Mucosa of descending colon (tissue), 3 donors: ENCODE data around the gene MNT. TPM values are rescaled to one million over a fixed set of nuclear protein-coding genes. Genes with fewer than 3 reads are reported as not detected.
A peak's percentile ranks its signal among the peaks of the same experiment; 100 is the strongest.

Experiments used
- ATAC-seq: fragments of 200-7000 bp; cut with Tn5 transposase; one replicate; pipeline ENCODE4 v1.9.1; 2020; ENCODE audit warnings: mild to moderate bottlenecking, moderate library complexity
- DNase-seq, 3 donors: peaks; one replicate each; pipeline ENCODE4 v3.0.0-alpha.2; 2020
- H3K36me3 ChIP-seq: fragments of 200-600 bp; one replicate; pipeline ENCODE4 v1.8.0; 2021; ENCODE audit warnings: low read depth, mild to moderate bottlenecking
- H3K4me1 ChIP-seq: fragments of 200-600 bp; one replicate; pipeline ENCODE4 v1.8.0; 2021; ENCODE audit warnings: low read depth, mild to moderate bottlenecking
- H3K4me3 ChIP-seq: fragments of 200-600 bp; one replicate; pipeline ENCODE4 v1.8.0; 2021; ENCODE audit warnings: mild to moderate bottlenecking
- H3K9me3 ChIP-seq: fragments of 200-600 bp; one replicate; pipeline ENCODE4 v1.8.0; 2021; ENCODE audit warnings: mild to moderate bottlenecking
- CTCF ChIP-seq: fragments of 200-600 bp; IDR thresholded peaks from one replicate; pipeline ENCODE4 v1.8.0; 2022; ENCODE audit warnings: antibody characterized with exemption, mild to moderate bottlenecking
- intact Hi-C, 2 donors: fragments of 100-400 bp; cut with DNase I in 1 of 2; cut with micrococcal nuclease in 1 of 2; formaldehyde crosslinking; loops; one replicate each; pipeline versions ENCODE4 v1.11.0 to v1.11.1; 2022; cut with DNase I, micrococcal nuclease
- total RNA-seq, 3 donors: library from RNA; stranded (reverse); fragmentation: NEBNext Ultra II Directional in 2 of 3; extraction: Animal tissue kit (Norgen Biotek cat#: 25700) in 2 of 3; gene quantifications; one replicate each; pipeline versions ENCODE4 v1.2.1 to v1.2.4, GENCODE V29; 2021 to 2023
- donor health status: DM: no; HTN: no; CAD: no; lungs with moderate emphysema.
- donor health status: DM: no; HTN: no; CAD: no.
- donor health status: DM: no; HTN: yes; CAD: no.

Gene MNT
- total RNA-seq, 3 donors from 2014 or later: 22.8 to 39.1 (median 25.2) TPM

GRCh38 chr17:2375406-2375805, 25.5 kb downstream of the MNT start:
- DNase-seq: no peak
- no peak for ATAC-seq
- no peaks in the 10 kb centered on the region for H3K36me3 ChIP-seq
- intact Hi-C loops: no loop called here
- no peak for TF ChIP-seq CTCF
- no peaks in the 10 kb centered on the region for H3K4me1 ChIP-seq
- no peak overlapping the region for H3K4me3 ChIP-seq
- H3K9me3 ChIP-seq: no peaks in the 10 kb centered on the region

GRCh38 chr17:2374549-2375285, 26.1 kb downstream of the MNT start:
- H3K4me1 ChIP-seq: no peaks in the 10 kb centered on the region
- H3K36me3 ChIP-seq: no peaks in the 10 kb centered on the region
- intact Hi-C loops: no loop called here
- ATAC-seq (no peak), DNase-seq (no peak)
- TF ChIP-seq CTCF: no peak
- H3K9me3 ChIP-seq: no peaks in the 10 kb centered on the region
- H3K4me3 ChIP-seq: no peak overlapping the region

- ATAC-seq: no peak
- Histone ChIP-seq H3K36me3 (no peaks in the 10 kb centered on the region), H3K4me3 (no peak overlapping the region)
These were observed 27.7 kb downstream of the MNT start for GRCh38 chr17:2373179-2373578.

GRCh38 chr17:2372681-2373080, 28.2 kb downstream of the MNT start:
- Histone ChIP-seq H3K4me3 (no peak overlapping the region), H3K36me3 (no peaks in the 10 kb centered on the region), H3K4me1 (no peaks in the 10 kb centered on the region), H3K9me3 (no peaks in the 10 kb centered on the region)
- TF ChIP-seq CTCF: no peak
- ATAC-seq: no peak
- DNase-seq: no peak
- intact Hi-C loops: no loop called here

More at GRCh38 chr17:2373179-2373578, 27.7 kb downstream of the MNT start:
- no peak for DNase-seq
- TF ChIP-seq CTCF: no peak
- intact Hi-C loops: no loop called here
- Histone ChIP-seq H3K9me3 (no peaks in the 10 kb centered on the region), H3K4me1 (no peaks in the 10 kb centered on the region)

- intact Hi-C loops: no loop called here
- no peak for TF ChIP-seq CTCF
- peak in 1 of 3 donors; percentile 45 for DNase-seq
- Histone ChIP-seq H3K36me3 (no peaks in the 10 kb centered on the region), H3K4me1 (no peaks in the 10 kb centered on the region), H3K9me3 (no peaks in the 10 kb centered on the region), H3K4me3 (no peak overlapping the region)
- ATAC-seq: no peak
These were observed 28.7 kb downstream of the MNT start for GRCh38 chr17:2372180-2372579.
